ENCODE measurements around the gene POC1B. TPM values are rescaled to one million over a fixed set of nuclear protein-coding genes. Genes with fewer than 3 reads are reported as not detected.

The POC1B gene
- total RNA-seq, 1 donor from 2014 or later = 22.7 TPM

DNA sequence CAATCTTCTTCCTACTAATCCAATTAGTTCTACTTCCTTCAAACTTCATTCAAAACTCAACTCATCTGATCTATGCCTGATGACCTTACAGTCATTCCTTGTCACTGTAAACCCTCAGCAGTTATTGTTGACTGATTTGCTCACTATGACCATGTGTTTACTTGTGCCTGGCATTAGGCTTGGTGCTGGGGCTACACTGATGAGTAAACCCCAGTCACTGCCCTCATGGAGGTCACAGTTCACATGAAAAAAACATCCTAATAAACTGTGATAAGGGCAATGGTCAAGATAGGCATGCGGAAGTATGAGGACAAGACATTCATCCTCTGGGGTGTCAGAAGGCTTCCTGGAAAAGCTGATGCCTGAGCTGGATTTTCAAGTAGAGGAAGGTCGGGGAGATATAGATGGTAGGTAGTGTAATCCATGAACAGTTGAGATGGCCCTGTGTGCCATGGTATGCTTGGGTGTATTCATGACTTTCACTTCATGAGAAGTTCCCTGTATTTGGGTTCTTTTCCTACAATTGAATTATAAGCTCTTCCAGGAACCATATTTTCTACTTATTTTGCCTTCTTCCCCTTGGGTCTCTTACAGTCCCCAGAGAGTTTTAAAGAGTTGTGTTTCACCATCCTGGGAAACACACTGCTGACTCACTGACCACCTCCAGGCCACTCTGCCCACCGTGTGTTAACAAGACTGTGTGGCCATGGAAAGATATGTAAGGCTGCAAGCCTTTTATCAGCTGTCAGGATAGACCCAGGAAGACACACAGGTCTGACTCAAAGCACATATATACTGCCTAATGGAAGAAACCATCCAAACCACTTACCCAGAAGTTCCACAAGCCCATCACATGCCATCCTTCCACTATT lies 134.8 kb downstream of the POC1B start:
- Mint-ChIP-seq H3K4me3 (ENCODE audit: unreplicated experiment) (no peak overlapping the region), H3K9me3 (ENCODE audit: unreplicated experiment) (no peaks in the 10 kb centered on the region), H3K36me3 (ENCODE audit: low read depth, unreplicated experiment) (peaks cover 2% of the 10 kb centered on the region), H3K27ac (ENCODE audit: unreplicated experiment) (peak overlapping the region; percentile 13), H3K27me3 (ENCODE audit: unreplicated experiment) (peaks cover 3% of the 10 kb centered on the region), H3K4me1 (ENCODE audit: unreplicated experiment) (peaks cover 22% of the 10 kb centered on the region)
- no peak for TF ChIP-seq CTCF (IDR thresholded peaks at IDR 0.05; ENCODE audit: unreplicated experiment)
- DNase-seq (ENCODE audit: low spot score) = no peak

DNA sequence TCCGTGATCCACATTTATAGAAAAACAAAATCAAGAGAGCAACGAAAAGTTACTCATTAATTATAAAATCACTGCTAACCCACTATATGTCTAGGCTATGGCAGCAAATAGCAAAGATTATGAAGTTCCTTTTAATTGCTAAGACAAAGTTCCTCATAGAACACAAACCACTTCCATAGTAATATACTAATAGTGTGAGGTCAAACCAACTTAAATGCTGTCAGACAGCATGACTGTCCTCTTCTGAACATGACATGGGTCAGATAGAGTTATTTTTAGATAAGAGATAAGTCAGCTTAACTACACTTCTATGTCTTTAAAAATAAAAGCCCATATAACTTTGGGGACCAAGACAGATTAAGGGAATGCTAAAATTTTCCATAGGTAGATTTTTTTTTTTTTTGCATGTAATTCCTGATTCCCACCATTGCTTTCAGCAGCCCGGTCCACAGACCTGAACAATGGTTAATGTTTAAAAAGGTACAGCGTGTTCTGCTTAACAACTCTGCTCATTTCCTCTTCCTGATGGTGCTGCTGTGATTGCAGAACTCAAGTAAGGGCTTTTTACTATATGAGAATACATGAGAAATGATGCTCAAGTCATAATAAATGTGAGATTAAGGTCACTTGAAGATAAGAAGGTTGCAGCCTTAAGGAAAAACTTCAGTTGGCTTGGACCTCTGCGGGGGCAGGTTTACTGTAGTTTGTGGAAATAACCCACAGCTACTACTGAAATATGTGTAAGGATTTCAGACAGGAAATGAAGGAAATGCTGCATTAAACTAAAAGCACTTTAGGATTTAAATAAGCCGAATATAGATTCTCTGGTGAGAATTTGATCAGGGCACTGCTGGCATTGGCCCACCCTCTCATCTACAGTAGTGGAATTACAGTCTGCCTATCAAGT lies 135.8 kb downstream of the POC1B start:
- no peak overlapping the region for H3K4me3 Mint-ChIP-seq (ENCODE audit: unreplicated experiment)
- H3K36me3 Mint-ChIP-seq (ENCODE audit: low read depth, unreplicated experiment) = peaks cover 2% of the 10 kb centered on the region
- no peak for DNase-seq (ENCODE audit: low spot score)

GRCh38 chr12:89386138-89386537 lies 139.7 kb downstream of the POC1B start:
- H3K4me3 Mint-ChIP-seq (ENCODE audit: unreplicated experiment) = no peak overlapping the region
- H3K4me1 Mint-ChIP-seq (ENCODE audit: unreplicated experiment) = peaks cover 46% of the 10 kb centered on the region
- DNase-seq (ENCODE audit: low spot score) = no peak
- peaks cover 3% of the 10 kb centered on the region for H3K27me3 Mint-ChIP-seq (ENCODE audit: unreplicated experiment)
- no peaks in the 10 kb centered on the region for H3K36me3 Mint-ChIP-seq (ENCODE audit: low read depth, unreplicated experiment)
- TF ChIP-seq CTCF (IDR thresholded peaks at IDR 0.05; ENCODE audit: unreplicated experiment) = no peak
- no peaks in the 10 kb centered on the region for H3K9me3 Mint-ChIP-seq (ENCODE audit: unreplicated experiment)
- H3K27ac Mint-ChIP-seq (ENCODE audit: unreplicated experiment) = no peak overlapping the region

More for the DNA sequence above, 135.8 kb downstream of the POC1B start:
- H3K27me3 Mint-ChIP-seq (ENCODE audit: unreplicated experiment) = peaks cover 3% of the 10 kb centered on the region
- no peak for TF ChIP-seq CTCF (IDR thresholded peaks at IDR 0.05; ENCODE audit: unreplicated experiment)
- H3K4me1 Mint-ChIP-seq (ENCODE audit: unreplicated experiment) = peaks cover 24% of the 10 kb centered on the region
- no peak overlapping the region for H3K27ac Mint-ChIP-seq (ENCODE audit: unreplicated experiment)
- H3K9me3 Mint-ChIP-seq (ENCODE audit: unreplicated experiment) = no peaks in the 10 kb centered on the region

DNA sequence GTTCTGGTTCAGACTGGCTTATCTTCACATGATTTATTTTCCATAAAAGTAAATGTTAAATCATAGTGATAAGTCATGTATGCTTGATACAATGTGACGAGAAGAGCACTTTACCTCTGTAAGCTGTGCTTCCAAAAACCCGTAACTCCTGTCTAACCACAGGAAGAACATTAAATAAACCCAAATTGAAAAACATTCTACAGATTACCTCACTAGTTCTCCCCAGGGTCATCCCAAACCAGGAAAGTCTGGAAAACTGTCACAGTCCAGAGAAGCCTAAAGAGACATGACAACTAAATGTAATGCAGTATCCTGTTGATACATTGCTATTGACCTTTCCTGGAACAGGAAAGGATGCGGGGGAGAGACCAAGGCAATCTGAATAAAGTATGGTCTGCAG lies 141.0 kb downstream of the POC1B start:
- no peaks in the 10 kb centered on the region for H3K9me3 Mint-ChIP-seq (ENCODE audit: unreplicated experiment)
- H3K27ac Mint-ChIP-seq (ENCODE audit: unreplicated experiment) = no peak overlapping the region
- no peak for DNase-seq (ENCODE audit: low spot score)
- H3K36me3 Mint-ChIP-seq (ENCODE audit: low read depth, unreplicated experiment) = no peaks in the 10 kb centered on the region
- no peak for TF ChIP-seq CTCF (IDR thresholded peaks at IDR 0.05; ENCODE audit: unreplicated experiment)
- H3K4me3 Mint-ChIP-seq (ENCODE audit: unreplicated experiment) = no peak overlapping the region
- peaks cover 3% of the 10 kb centered on the region for H3K27me3 Mint-ChIP-seq (ENCODE audit: unreplicated experiment)
- H3K4me1 Mint-ChIP-seq (ENCODE audit: unreplicated experiment) = peaks cover 41% of the 10 kb centered on the region

Data from endothelial cell (in vitro differentiated cells).